Left ventricle myocardium inferior (tissue), 1 donor: ENCODE data around the gene EML2. TPM values are rescaled to one million over a fixed set of nuclear protein-coding genes. Genes with fewer than 3 reads are reported as not detected.

Experiments used
- DNase-seq: peaks from one replicate; pipeline ENCODE4 v3.0.0-alpha.2; 2020
- H3K27ac ChIP-seq: fragments of 200-600 bp; replicated peaks from 2 replicates; pipeline ENCODE4 v1.8.0; 2021
- H3K27me3 ChIP-seq: fragments of 200-600 bp; 2 replicates; pipeline ENCODE4 v1.8.0; 2021; ENCODE audit warnings: low read depth
- H3K36me3 ChIP-seq: fragments of 200-600 bp; 2 replicates; pipeline ENCODE4 v1.8.0; 2021
- H3K4me1 ChIP-seq: fragments of 200-600 bp; 2 replicates; pipeline ENCODE4 v1.8.0; 2021
- H3K4me3 ChIP-seq: fragments of 200-600 bp; 2 replicates; pipeline ENCODE4 v1.8.0; 2021; ENCODE audit warnings: mild to moderate bottlenecking, moderate library complexity
- H3K9me3 ChIP-seq: fragments of 200-600 bp; replicated peaks from 2 replicates; pipeline ENCODE4 v1.8.0; 2021
- CTCF ChIP-seq: fragments of 200-600 bp; IDR thresholded peaks from 2 replicates; pipeline ENCODE4 v1.8.0; 2021; ENCODE audit warnings: antibody characterized with exemption, mild to moderate bottlenecking, borderline replicate concordance
- intact Hi-C: fragments of 100-400 bp; cut with micrococcal nuclease; formaldehyde crosslinking; loops from one replicate; pipeline ENCODE4 v1.11.0; 2022
- total RNA-seq: library from RNA; stranded (reverse); fragmentation: NEBNext Ultra II Directional; extraction: Animal tissue kit (Norgen Biotek cat#: 25700); gene quantifications from one replicate; pipeline ENCODE4 v1.2.1, GENCODE V29; 2021
- donor health status: DM: no; HTN: yes; CAD: no; lungs with severe emphysema.

The EML2 gene
- total RNA-seq, 1 donor from 2014 or later = 48.4 TPM

GRCh38 chr19:45595814-45596213 lies 43.4 kb downstream of the EML2 start:
- peaks cover 10% of the 10 kb centered on the region for H3K36me3 ChIP-seq
- peak overlapping the region; percentile 91 for H3K27ac ChIP-seq
- H3K4me1 ChIP-seq = peaks cover 75% of the 10 kb centered on the region
- H3K4me3 ChIP-seq = no peak overlapping the region
- H3K27me3 ChIP-seq = peaks cover 92% of the 10 kb centered on the region
- intact Hi-C loops = no loop called here
- H3K9me3 ChIP-seq = no peaks in the 10 kb centered on the region
- peak; percentile 49 for DNase-seq
- no peak for TF ChIP-seq CTCF

DNA sequence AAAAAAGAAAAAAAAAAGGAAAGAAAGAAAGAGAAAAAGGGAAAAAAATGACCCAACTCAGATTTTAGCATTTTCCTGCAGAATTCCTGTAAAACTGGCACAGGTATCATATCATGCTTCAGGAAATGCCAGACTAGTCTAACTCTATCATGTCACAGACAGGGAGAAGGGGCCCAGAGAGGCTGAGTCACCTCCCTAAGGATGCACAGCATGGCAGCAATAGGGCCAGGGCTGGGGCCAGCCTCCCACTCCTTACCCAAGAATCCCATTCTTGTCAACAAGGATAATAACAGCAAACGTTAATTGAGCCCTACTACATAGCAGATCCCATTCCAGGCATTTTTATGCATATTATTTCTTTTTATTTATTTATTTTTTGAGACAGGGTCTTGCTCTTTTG lies 45.7 kb downstream of the EML2 start:
- H3K4me1 ChIP-seq = peaks cover 53% of the 10 kb centered on the region
- no peak overlapping the region for H3K4me3 ChIP-seq
- no peak overlapping the region for H3K27ac ChIP-seq
- H3K9me3 ChIP-seq = no peaks in the 10 kb centered on the region
- intact Hi-C loops = no loop called here
- DNase-seq = no peak
- H3K36me3 ChIP-seq = peaks cover 22% of the 10 kb centered on the region
- no peak for TF ChIP-seq CTCF
- peaks cover 72% of the 10 kb centered on the region for H3K27me3 ChIP-seq

DNA sequence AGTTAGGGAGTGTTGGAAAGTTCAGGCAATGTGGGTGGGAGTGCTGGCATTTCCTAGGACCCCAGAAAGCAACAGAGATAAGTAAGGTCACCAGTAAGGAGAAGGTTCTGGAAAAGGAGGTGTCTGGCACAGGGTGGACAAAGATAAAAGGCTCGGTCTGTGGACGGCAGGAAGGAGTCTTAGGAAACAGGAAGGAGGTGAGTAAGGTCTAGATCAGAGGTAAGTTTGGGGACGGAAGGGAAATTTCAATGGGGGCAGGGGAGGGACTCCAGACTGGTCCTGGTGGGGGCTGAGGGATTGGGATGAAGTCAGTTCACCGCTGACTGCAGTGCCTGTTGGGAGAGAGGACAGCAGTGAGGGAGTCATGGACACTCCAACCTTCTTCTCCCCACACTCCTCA lies 46.8 kb downstream of the EML2 start:
- Histone ChIP-seq H3K36me3 (peaks cover 22% of the 10 kb centered on the region), H3K27ac (peak overlapping the region; percentile 36), H3K9me3 (no peaks in the 10 kb centered on the region), H3K27me3 (peaks cover 60% of the 10 kb centered on the region), H3K4me3 (no peak overlapping the region), H3K4me1 (peaks cover 41% of the 10 kb centered on the region)
- no peak for DNase-seq
- intact Hi-C loops = no loop called here
- no peak for TF ChIP-seq CTCF

DNA sequence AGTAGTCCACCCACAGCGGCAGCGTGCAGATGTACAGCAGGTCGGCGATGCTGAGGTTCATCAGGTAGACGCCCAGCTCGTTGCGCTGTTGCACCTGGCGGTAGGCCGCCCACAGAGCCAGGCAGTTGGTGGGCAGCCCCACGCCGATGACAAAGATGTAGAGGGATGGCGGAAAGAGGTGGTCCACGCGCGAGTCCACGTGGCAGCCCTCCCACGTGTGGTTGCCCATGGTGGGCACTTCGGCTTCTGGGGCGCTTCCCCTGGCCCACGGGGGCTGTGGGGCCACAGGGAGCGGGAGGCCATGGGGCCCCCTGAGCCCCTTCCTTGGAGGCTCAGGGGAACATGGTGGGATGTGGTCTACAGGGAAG lies 47.6 kb downstream of the EML2 start:
- TF ChIP-seq CTCF = no peak
- intact Hi-C loops = no loop called here
- peaks cover 22% of the 10 kb centered on the region for H3K36me3 ChIP-seq
- no peaks in the 10 kb centered on the region for H3K9me3 ChIP-seq
- DNase-seq = no peak
- H3K4me3 ChIP-seq = no peak overlapping the region
- H3K27me3 ChIP-seq = peaks cover 53% of the 10 kb centered on the region
- peaks cover 34% of the 10 kb centered on the region for H3K4me1 ChIP-seq
- no peak overlapping the region for H3K27ac ChIP-seq

GRCh38 chr19:45591004-45591637 lies 48.1 kb downstream of the EML2 start:
- DNase-seq = no peak
- TF ChIP-seq CTCF = no peak
- Histone ChIP-seq H3K27me3 (peaks cover 48% of the 10 kb centered on the region), H3K9me3 (no peaks in the 10 kb centered on the region), H3K36me3 (peaks cover 22% of the 10 kb centered on the region), H3K4me1 (peaks cover 29% of the 10 kb centered on the region), H3K4me3 (no peak overlapping the region), H3K27ac (no peak overlapping the region)
- intact Hi-C loops = no loop called here
